ENCODE results near the gene NBAS. TPM values are rescaled to one million over a fixed set of nuclear protein-coding genes. Genes with fewer than 3 reads are reported as not detected.

The NBAS gene
- total RNA-seq, 4 donors from 2014 or later = 22.8 to 32.0 (median 23.7) TPM

GRCh38 chr2:15601681-15602080, 40.5 kb upstream of the NBAS start:
- intact Hi-C loops (cut with DNase I) = no loop called here
- peaks cover 18 to 100% (median 70%) of the 10 kb centered on the region in 3 donors for H3K36me3 ChIP-seq
- DNase-seq = no peak
- TF ChIP-seq CTCF (IDR thresholded peaks at IDR 0.05) = no peak
- TF ChIP-seq POLR2A (IDR thresholded peaks at IDR 0.05) = no peak
- no peak overlapping the region for H3K27ac ChIP-seq
- 89% methylated on average over 1 of the region's 1 CpG for WGBS, 2 donors
- H3K27me3 ChIP-seq = no peaks in the 10 kb centered on the region
- H3K9me3 ChIP-seq = no peaks in the 10 kb centered on the region
- no peaks in the 10 kb centered on the region for H3K4me1 ChIP-seq
- no peak overlapping the region for H3K4me3 ChIP-seq

- Histone ChIP-seq H3K27me3 (no peaks in the 10 kb centered on the region), H3K4me1 (no peaks in the 10 kb centered on the region), H3K27ac (no peak overlapping the region), H3K9me3 (no peaks in the 10 kb centered on the region), H3K36me3 (peaks cover 22 to 99% (median 66%) of the 10 kb centered on the region in 3 donors), H3K4me3 (no peak overlapping the region)
- 80 to 100% methylated on average over 1 of the region's 1 CpG for WGBS, 2 donors
- no peak for DNase-seq
- intact Hi-C loops (cut with DNase I) = no loop called here
- TF ChIP-seq POLR2A (IDR thresholded peaks at IDR 0.05) (no peak), CTCF (IDR thresholded peaks at IDR 0.05) (no peak)
These were observed 38.9 kb upstream of the NBAS start for GRCh38 chr2:15599994-15600393.

- no peak for DNase-seq
- Histone ChIP-seq H3K4me3 (no peak overlapping the region), H3K4me1 (peaks cover 7 to 26% (median 8%) of the 10 kb centered on the region in 3 donors), H3K36me3 (peaks cover 11 to 73% (median 38%) of the 10 kb centered on the region in 3 donors), H3K27ac (no peak overlapping the region), H3K27me3 (no peaks in the 10 kb centered on the region), H3K9me3 (no peaks in the 10 kb centered on the region)
- TF ChIP-seq CTCF (IDR thresholded peaks at IDR 0.05) (no peak), POLR2A (IDR thresholded peaks at IDR 0.05) (no peak)
- WGBS, 2 donors = 85 to 97% methylated on average over 4 of the region's 4 CpGs
- intact Hi-C loops (cut with DNase I) = no loop called here
These were observed 35.8 kb upstream of the NBAS start for GRCh38 chr2:15596968-15597367.

GRCh38 chr2:15596350-15596749, 35.2 kb upstream of the NBAS start:
- no peaks in the 10 kb centered on the region for H3K27me3 ChIP-seq
- TF ChIP-seq CTCF (IDR thresholded peaks at IDR 0.05) (no peak), POLR2A (IDR thresholded peaks at IDR 0.05) (no peak)
- H3K9me3 ChIP-seq = no peaks in the 10 kb centered on the region
- intact Hi-C loops (cut with DNase I) = no loop called here
- no peak overlapping the region for H3K4me3 ChIP-seq
- DNase-seq = no peak
- no peak overlapping the region for H3K27ac ChIP-seq
- peaks cover 7 to 28% (median 10%) of the 10 kb centered on the region in 3 donors for H3K4me1 ChIP-seq
- WGBS, 2 donors = 70 to 88% methylated on average over 2 of the region's 2 CpGs
- H3K36me3 ChIP-seq = peaks cover 11 to 67% (median 36%) of the 10 kb centered on the region in 3 donors

- Histone ChIP-seq H3K27ac (no peak overlapping the region), H3K27me3 (no peaks in the 10 kb centered on the region), H3K36me3 (peaks cover 11 to 63% (median 32%) of the 10 kb centered on the region in 3 donors), H3K4me3 (no peak overlapping the region), H3K4me1 (peaks cover 7 to 32% (median 14%) of the 10 kb centered on the region in 3 donors), H3K9me3 (no peaks in the 10 kb centered on the region)
- DNase-seq = no peak
- 94 to 100% methylated on average over 4 of the region's 4 CpGs for WGBS, 2 donors
- TF ChIP-seq POLR2A (IDR thresholded peaks at IDR 0.05) (no peak), CTCF (IDR thresholded peaks at IDR 0.05) (no peak)
- intact Hi-C loops (cut with DNase I) = no loop called here
These were observed 34.8 kb upstream of the NBAS start for GRCh38 chr2:15595936-15596335.

Measured in esophagus squamous epithelium (tissue), 5 donors.